IMR-90 (cell line): Measurements from ENCODE around the gene WDR47.

Source experiments
- CEBPB ChIP-seq: IDR thresholded peaks from 2 replicates; pipeline ENCODE4 v1.6.1; 2012; ENCODE audit warnings: low read depth, low read length, improper control_type of control experiment
- CTCF ChIP-seq: conservative IDR thresholded peaks from 2 replicates; pipeline ENCODE4 v1.5.1; 2012; ENCODE audit warnings: mild to moderate bottlenecking, low read depth, low read length, improper control_type of control experiment
- FOS ChIP-seq: fragments of 150-350 bp; IDR thresholded peaks from 2 replicates; pipeline ENCODE4 v1.6.1; 2016; ENCODE audit warnings: low read depth, low read length
- MAFK ChIP-seq: IDR thresholded peaks from 2 replicates; pipeline ENCODE4 v1.6.1; 2012; ENCODE audit warnings: low read depth, low read length, improper control_type of control experiment
- MXI1 ChIP-seq: IDR thresholded peaks from 2 replicates; pipeline ENCODE4 v1.6.1; 2012; ENCODE audit warnings: low read depth, mild to moderate bottlenecking, low read length, moderate library complexity, borderline replicate concordance
- POLR2A ChIP-seq: IDR thresholded peaks from 2 replicates; pipeline ENCODE4 v1.6.1; 2012; ENCODE audit warnings: mild to moderate bottlenecking, low read depth, low read length
- RAD21 ChIP-seq: IDR thresholded peaks from 2 replicates; pipeline ENCODE4 v1.6.1; 2012; ENCODE audit warnings: low read length, improper control_type of control experiment
- RCOR1 ChIP-seq: IDR thresholded peaks from 2 replicates; pipeline ENCODE4 v1.6.1; 2012; ENCODE audit warnings: mild to moderate bottlenecking, low read length, improper control_type of control experiment; ENCODE audit not compliant: insufficient replicate concordance
- RFX5 ChIP-seq: IDR thresholded peaks from 2 replicates; pipeline ENCODE4 v1.8.0; 2012; ENCODE audit warnings: low read depth, mild to moderate bottlenecking, low read length, moderate library complexity
- SMC3 ChIP-seq: fragments of 150-350 bp; IDR thresholded peaks from 2 replicates; pipeline ENCODE4 v1.6.1; 2016; ENCODE audit warnings: low read depth, mild to moderate bottlenecking, antibody characterized with exemption, low read length, moderate library complexity

- TF ChIP-seq CTCF (no peak), MXI1 (no peak), RAD21 (no peak), CEBPB (no peak), POLR2A (no peak), FOS (no peak), RFX5 (no peak), RCOR1 (no peak), MAFK (no peak), SMC3 (no peak)
Observed at GRCh38 chr1:109040989-109041620, 797 bp downstream of the WDR47 start.
